ENCODE measurements around the gene SLC25A46.

DNA sequence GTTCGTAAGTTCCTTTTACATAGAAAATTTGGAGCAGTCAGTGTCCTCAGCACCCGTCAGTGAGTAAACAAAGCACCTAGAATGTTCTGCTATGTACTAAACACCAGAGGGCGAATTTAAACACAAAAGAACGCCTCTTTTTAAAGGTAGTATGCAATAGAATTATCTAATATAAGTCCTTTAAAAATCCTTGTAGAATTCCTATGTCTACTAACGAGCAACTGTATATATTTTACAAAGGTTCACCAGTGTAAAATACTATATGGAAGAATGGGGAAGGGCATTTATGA lies 11.8 kb upstream of the SLC25A46 start:
- TF ChIP-seq, protein P1, sequence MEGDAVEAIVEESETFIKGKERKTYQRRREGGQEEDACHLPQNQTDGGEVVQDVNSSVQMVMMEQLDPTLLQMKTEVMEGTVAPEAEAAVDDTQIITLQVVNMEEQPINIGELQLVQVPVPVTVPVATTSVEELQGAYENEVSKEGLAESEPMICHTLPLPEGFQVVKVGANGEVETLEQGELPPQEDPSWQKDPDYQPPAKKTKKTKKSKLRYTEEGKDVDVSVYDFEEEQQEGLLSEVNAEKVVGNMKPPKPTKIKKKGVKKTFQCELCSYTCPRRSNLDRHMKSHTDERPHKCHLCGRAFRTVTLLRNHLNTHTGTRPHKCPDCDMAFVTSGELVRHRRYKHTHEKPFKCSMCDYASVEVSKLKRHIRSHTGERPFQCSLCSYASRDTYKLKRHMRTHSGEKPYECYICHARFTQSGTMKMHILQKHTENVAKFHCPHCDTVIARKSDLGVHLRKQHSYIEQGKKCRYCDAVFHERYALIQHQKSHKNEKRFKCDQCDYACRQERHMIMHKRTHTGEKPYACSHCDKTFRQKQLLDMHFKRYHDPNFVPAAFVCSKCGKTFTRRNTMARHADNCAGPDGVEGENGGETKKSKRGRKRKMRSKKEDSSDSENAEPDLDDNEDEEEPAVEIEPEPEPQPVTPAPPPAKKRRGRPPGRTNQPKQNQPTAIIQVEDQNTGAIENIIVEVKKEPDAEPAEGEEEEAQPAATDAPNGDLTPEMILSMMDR (IDR thresholded peaks at IDR 0.05; ENCODE audit: low read depth, low read length, poor library complexity, severe bottlenecking) = no peak
- no peak for TF ChIP-seq EZH2phosphoT487 (IDR thresholded peaks at IDR 0.05; ENCODE audit: borderline replicate concordance, low read length)
